IPS DF 19.7 (cell line): ENCODE results near the gene PNMA8B.

ENCODE experiments used
- DNase-seq: peaks from one replicate; pipeline ENCODE4 v3.0.0-alpha.2; 2013; ENCODE audit warnings: low read depth, low spot score

PNMA8B gene

GRCh38 chr19:46454244-46454643, 41.4 kb downstream of the PNMA8B start:
- DNase-seq, result no peak

- no peak for DNase-seq
These were observed 42.0 kb downstream of the PNMA8B start for GRCh38 chr19:46453661-46454060.

GRCh38 chr19:46452186-46452585, 43.5 kb downstream of the PNMA8B start:
- no peak for DNase-seq

GRCh38 chr19:46451352-46451751, 44.3 kb downstream of the PNMA8B start:
- DNase-seq, result no peak

- no peak for DNase-seq
These were observed 44.9 kb downstream of the PNMA8B start for GRCh38 chr19:46450737-46451136.

GRCh38 chr19:46449228-46449627, 46.4 kb downstream of the PNMA8B start:
- no peak for DNase-seq

- DNase-seq, result no peak
These were observed 47.1 kb downstream of the PNMA8B start for GRCh38 chr19:46448601-46449000.

- DNase-seq, result no peak
These were observed 47.8 kb downstream of the PNMA8B start for GRCh38 chr19:46447824-46448223.

- no peak for DNase-seq
These were observed 48.7 kb downstream of the PNMA8B start for GRCh38 chr19:46447006-46447405.

GRCh38 chr19:46446021-46446420, 49.6 kb downstream of the PNMA8B start:
- DNase-seq, result no peak

- no peak for DNase-seq
These were observed 52.7 kb downstream of the PNMA8B start for GRCh38 chr19:46442808-46443450.

GRCh38 chr19:46441866-46442265, 53.8 kb downstream of the PNMA8B start:
- DNase-seq, result no peak
